Thoracic aorta (tissue), 2 donors: ENCODE results near the gene NEXMIF. TPM values are rescaled to one million over a fixed set of nuclear protein-coding genes. Genes with fewer than 3 reads are reported as not detected.
"Not testable (repeated sequence)": the region's sequence is repeated elsewhere in the genome, so short reads cannot be mapped to it uniquely, and the experiment has no call there.

ENCODE experiments used
- ATAC-seq: fragments of 150-250 bp; one replicate; pipeline ENCODE4 v1.8.0; 2017; ENCODE audit warnings: low read depth; ENCODE audit not compliant: insufficient number of reproducible peaks, low FRiP score
- DNase-seq: peaks from one replicate; pipeline ENCODE4 v3.0.0-alpha.2; 2020; ENCODE audit warnings: low spot score
- H3K27ac ChIP-seq, 2 donors: fragments of 200-600 bp; sonication (generic); 1 replicate in 1 of 2; 2 replicates in 1 of 2; pipeline ENCODE4 v1.5.1; 2016; ENCODE audit warnings: mild to moderate bottlenecking in 2 of 2, moderate library complexity in 2 of 2
- H3K27me3 ChIP-seq: fragments of 200-600 bp; sonication (generic); replicated peaks from 2 replicates; pipeline ENCODE4 v1.6.0; 2016; ENCODE audit warnings: mild to moderate bottlenecking; ENCODE audit not compliant: insufficient read depth
- H3K36me3 ChIP-seq: fragments of 200-600 bp; sonication (generic); one replicate; pipeline ENCODE4 v1.5.1; 2016
- H3K4me1 ChIP-seq, 2 donors: fragments of 200-600 bp; sonication (generic); 1 replicate in 1 of 2; 2 replicates in 1 of 2; pipeline versions ENCODE4 v1.5.1 to v1.6.0; 2016; ENCODE audit warnings: low read depth in 2 of 2, mild to moderate bottlenecking in 1 of 2; ENCODE audit not compliant: control insufficient read depth in 1 of 2
- H3K4me3 ChIP-seq: fragments of 200-600 bp; sonication (generic); 2 replicates; pipeline ENCODE4 v1.5.1; 2016; ENCODE audit warnings: mild to moderate bottlenecking
- H3K9me3 ChIP-seq: fragments of 200-600 bp; sonication (generic); 2 replicates; pipeline ENCODE4 v1.5.1; 2016
- CTCF ChIP-seq: fragments of 200-600 bp; sonication (generic); IDR thresholded peaks from one replicate; pipeline ENCODE4 v1.5.1; 2019; ENCODE audit warnings: antibody characterized with exemption
- total RNA-seq, 2 donors: library from RNA; depleted of rRNA; stranded (reverse); fragments of >200 nt; gene quantifications; one replicate each; pipeline versions ENCODE4 v1.1.0 to v1.2.3, GENCODE V29; 2016

The NEXMIF gene
- total RNA-seq, 2 donors from 2014 or later = 2.2 to 2.3 TPM

GRCh38 chrX:74853255-74853654 is 72.0 kb downstream of the NEXMIF start:
- no peak for DNase-seq
- Histone ChIP-seq H3K27me3 (no peaks in the 10 kb centered on the region), H3K36me3 (no peaks in the 10 kb centered on the region), H3K9me3 (peaks cover 11% of the 10 kb centered on the region), H3K27ac (no peak overlapping the region), H3K4me1 (no peaks in the 10 kb centered on the region), H3K4me3 (no peak overlapping the region)
- no peak for TF ChIP-seq CTCF
- ATAC-seq = no peak

GRCh38 chrX:74835566-74835965 is 89.7 kb downstream of the NEXMIF start:
- Histone ChIP-seq H3K27ac (no peak overlapping the region), H3K4me1 (no peaks in the 10 kb centered on the region), H3K4me3 (no peak overlapping the region), H3K27me3 (no peaks in the 10 kb centered on the region), H3K9me3 (no peaks in the 10 kb centered on the region), H3K36me3 (no peaks in the 10 kb centered on the region)
- DNase-seq (no peak), ATAC-seq (no peak)
- TF ChIP-seq CTCF = no peak

GRCh38 chrX:74819797-74820196 is 105.5 kb downstream of the NEXMIF start:
- not testable (repeated sequence) for H3K27ac ChIP-seq, DNase-seq, H3K9me3 ChIP-seq

GRCh38 chrX:74814681-74815080 is 110.6 kb downstream of the NEXMIF start:
- no peak for DNase-seq
- no peak for ATAC-seq

More at GRCh38 chrX:74819797-74820196, 105.5 kb downstream of the NEXMIF start:
- not testable (repeated sequence) for H3K4me1 ChIP-seq, H3K27me3 ChIP-seq, H3K36me3 ChIP-seq, ATAC-seq, H3K4me3 ChIP-seq

GRCh38 chrX:74804574-74804973 is 120.7 kb downstream of the NEXMIF start:
- Histone ChIP-seq H3K9me3 (no peaks in the 10 kb centered on the region), H3K4me3 (no peak overlapping the region), H3K36me3 (no peaks in the 10 kb centered on the region), H3K27me3 (no peaks in the 10 kb centered on the region), H3K4me1 (no peaks in the 10 kb centered on the region), H3K27ac (no peak overlapping the region)
- TF ChIP-seq CTCF = no peak
- ATAC-seq (no peak), DNase-seq (no peak)

More at GRCh38 chrX:74814681-74815080, 110.6 kb downstream of the NEXMIF start:
- no peak overlapping the region for H3K4me3 ChIP-seq
- no peaks in the 10 kb centered on the region for H3K27me3 ChIP-seq
- no peak overlapping the region for H3K27ac ChIP-seq
- no peaks in the 10 kb centered on the region for H3K9me3 ChIP-seq
- H3K4me1 ChIP-seq = no peaks in the 10 kb centered on the region
- TF ChIP-seq CTCF = no peak
- H3K36me3 ChIP-seq = no peaks in the 10 kb centered on the region

GRCh38 chrX:74800062-74800461 is 125.2 kb downstream of the NEXMIF start:
- no peak for TF ChIP-seq CTCF
- no peaks in the 10 kb centered on the region for H3K36me3 ChIP-seq
- H3K27me3 ChIP-seq = no peaks in the 10 kb centered on the region
- no peak overlapping the region for H3K4me3 ChIP-seq
- DNase-seq (no peak), ATAC-seq (no peak)
- no peaks in the 10 kb centered on the region for H3K4me1 ChIP-seq
- H3K9me3 ChIP-seq = no peaks in the 10 kb centered on the region
- H3K27ac ChIP-seq = no peak overlapping the region
